Mesothelial cell of epicardium (in vitro differentiated cells): Measurements from ENCODE around the gene UPK1B. TPM values are rescaled to one million over a fixed set of nuclear protein-coding genes. Genes with fewer than 3 reads are reported as not detected.

ENCODE experiments used
- DNase-seq, 2 experiments: peaks; one replicate each; pipeline ENCODE4 v3.0.0; 2021; ENCODE audit warnings: low spot score in 2 of 2; ENCODE audit not compliant: unreplicated experiment in 2 of 2
- H3K27ac Mint-ChIP-seq: 2 replicates; pipeline ENCODE4 v1.8.0; 2021; ENCODE audit warnings: mixed read lengths
- H3K27me3 Mint-ChIP-seq: 2 replicates; pipeline ENCODE4 v1.8.0; 2021; ENCODE audit warnings: low read depth, mixed read lengths
- H3K36me3 Mint-ChIP-seq: 2 replicates; pipeline ENCODE4 v1.8.0; 2021; ENCODE audit warnings: mixed read lengths
- H3K4me1 Mint-ChIP-seq: 2 replicates; pipeline ENCODE4 v1.8.0; 2021; ENCODE audit warnings: mixed read lengths
- H3K4me3 Mint-ChIP-seq: 2 replicates; pipeline ENCODE4 v1.8.0; 2021; ENCODE audit warnings: mild to moderate bottlenecking, moderate library complexity, mixed read lengths
- H3K9me3 Mint-ChIP-seq: 2 replicates; pipeline ENCODE4 v1.8.0; 2021; ENCODE audit warnings: mixed read lengths
- CTCF ChIP-seq: fragments of 200-600 bp; sonication (generic); IDR thresholded peaks from one replicate; pipeline ENCODE4 v1.5.0; 2021; ENCODE audit warnings: antibody characterized with exemption; ENCODE audit not compliant: unreplicated experiment
- total RNA-seq: library from RNA; stranded (reverse); gene quantifications from 3 replicates; pipeline ENCODE4 v1.2.1, GENCODE V29; 2021

The UPK1B gene
- total RNA-seq, 1 donor from 2014 or later = 0.47 TPM

- no peak for DNase-seq
- H3K27ac Mint-ChIP-seq = no peak overlapping the region
- H3K4me1 Mint-ChIP-seq = peaks cover 6% of the 10 kb centered on the region
- H3K4me3 Mint-ChIP-seq = no peak overlapping the region
- H3K36me3 Mint-ChIP-seq = no peaks in the 10 kb centered on the region
- TF ChIP-seq CTCF = no peak
- H3K27me3 Mint-ChIP-seq = peaks cover under 1% of the 10 kb centered on the region
- no peaks in the 10 kb centered on the region for H3K9me3 Mint-ChIP-seq
Measured at GRCh38 chr3:119184111-119184510, 10.7 kb downstream of the UPK1B start.

GRCh38 chr3:119184796-119185570 is 11.6 kb downstream of the UPK1B start:
- no peak for TF ChIP-seq CTCF
- DNase-seq = no peak
- H3K27ac Mint-ChIP-seq = no peak overlapping the region
- no peaks in the 10 kb centered on the region for H3K9me3 Mint-ChIP-seq
- no peaks in the 10 kb centered on the region for H3K27me3 Mint-ChIP-seq
- no peaks in the 10 kb centered on the region for H3K36me3 Mint-ChIP-seq
- H3K4me3 Mint-ChIP-seq = no peak overlapping the region
- peaks cover 6% of the 10 kb centered on the region for H3K4me1 Mint-ChIP-seq

- Mint-ChIP-seq H3K9me3 (no peaks in the 10 kb centered on the region), H3K27ac (no peak overlapping the region), H3K27me3 (no peaks in the 10 kb centered on the region), H3K36me3 (no peaks in the 10 kb centered on the region), H3K4me3 (no peak overlapping the region), H3K4me1 (peaks cover 6% of the 10 kb centered on the region)
- TF ChIP-seq CTCF = no peak
- no peak for DNase-seq
Measured at GRCh38 chr3:119187266-119187665, 13.9 kb downstream of the UPK1B start.

GRCh38 chr3:119191800-119192199 is 18.4 kb downstream of the UPK1B start:
- TF ChIP-seq CTCF = no peak
- Mint-ChIP-seq H3K36me3 (no peaks in the 10 kb centered on the region), H3K27me3 (no peaks in the 10 kb centered on the region), H3K9me3 (no peaks in the 10 kb centered on the region), H3K27ac (no peak overlapping the region), H3K4me3 (no peak overlapping the region), H3K4me1 (peaks cover 4% of the 10 kb centered on the region)
- DNase-seq = no peak

- DNase-seq = no peak
- no peak overlapping the region for H3K4me3 Mint-ChIP-seq
- H3K4me1 Mint-ChIP-seq = peaks cover 4% of the 10 kb centered on the region
- H3K27ac Mint-ChIP-seq = no peak overlapping the region
- no peaks in the 10 kb centered on the region for H3K27me3 Mint-ChIP-seq
- no peaks in the 10 kb centered on the region for H3K36me3 Mint-ChIP-seq
- no peaks in the 10 kb centered on the region for H3K9me3 Mint-ChIP-seq
- no peak for TF ChIP-seq CTCF
Measured at GRCh38 chr3:119194237-119195150, 21.1 kb downstream of the UPK1B start.
